Thymus (tissue), 11 donors: ENCODE results near the gene MAP2K1. TPM values are rescaled to one million over a fixed set of nuclear protein-coding genes. Genes with fewer than 3 reads are reported as not detected.

ENCODE experiments used
- DNase-seq, 9 donors: peaks; one replicate each; pipeline ENCODE4 v3.0.0-alpha.2; 2013; ENCODE audit warnings: low spot score in 9 of 9, low read depth in 6 of 9, missing footprints in 1 of 9
- H3K27ac ChIP-seq, 2 donors: one replicate each; pipeline ENCODE4 v1.5.1; 2013; ENCODE audit warnings: control low read depth in 1 of 2, low read depth in 1 of 2, low read length in 1 of 2, mild to moderate bottlenecking in 1 of 2, moderate library complexity in 1 of 2
- H3K27me3 ChIP-seq, 2 donors: one replicate each; pipeline ENCODE4 v1.5.1; 2013; ENCODE audit warnings: low read length in 1 of 2; ENCODE audit not compliant: control insufficient read depth in 2 of 2, insufficient read depth in 1 of 2
- H3K36me3 ChIP-seq, 2 donors: one replicate each; pipeline ENCODE4 v1.5.1; 2013; ENCODE audit warnings: low read length in 1 of 2, mild to moderate bottlenecking in 1 of 2, moderate library complexity in 1 of 2; ENCODE audit not compliant: control insufficient read depth in 2 of 2, insufficient read depth in 2 of 2
- H3K4me1 ChIP-seq, 2 donors: one replicate each; pipeline ENCODE4 v1.5.1; 2013; ENCODE audit warnings: low read length in 2 of 2; ENCODE audit not compliant: control insufficient read depth in 2 of 2, insufficient read depth in 2 of 2
- H3K4me3 ChIP-seq, 2 donors: one replicate each; pipeline ENCODE4 v1.5.1; 2013; ENCODE audit warnings: low read length in 2 of 2, control low read depth in 1 of 2, mild to moderate bottlenecking in 1 of 2
- H3K9me3 ChIP-seq, 2 donors: one replicate each; pipeline ENCODE4 v1.5.1; 2013; ENCODE audit warnings: low read length in 1 of 2, mild to moderate bottlenecking in 1 of 2; ENCODE audit not compliant: control insufficient read depth in 2 of 2, insufficient read depth in 1 of 2
- WGBS: extraction: QIAGEN DNeasy Blood & Tissue Kit; methylation state at CpG from one replicate; pipeline ENCODE4 v1.1.7; 2013; 5-methylcytosine and 5-hydroxymethylcytosine counted together
- polyA plus RNA-seq: library from polyadenylated mRNA; stranded (reverse); fragments of 200-250 nt; gene quantifications from one replicate; pipeline ENCODE4 v1.2.3, GENCODE V29; 2013
- total RNA-seq: library from RNA; stranded (reverse); fragments of 120-200 nt; gene quantifications from one replicate; pipeline ENCODE4 v1.2.4, GENCODE V29; 2013
- donor health status: healthy.

The MAP2K1 gene
- total and polyA plus RNA-seq, 2 donors: 31.1 to 55.0 TPM

- Histone ChIP-seq H3K27me3 (no peaks in the 10 kb centered on the region), H3K4me1 (no peaks in the 10 kb centered on the region), H3K27ac (no peak overlapping the region), H3K9me3 (no peaks in the 10 kb centered on the region), H3K36me3 (peaks cover 57 to 60% of the 10 kb centered on the region in 2 donors), H3K4me3 (no peak overlapping the region)
- WGBS: 98% methylated on average over 5 of the region's 5 CpGs
- DNase-seq: no peak
These were observed 97.9 kb downstream of the MAP2K1 start for GRCh38 chr15:66484539-66485112.

GRCh38 chr15:66486887-66487286 is 100.2 kb downstream of the MAP2K1 start:
- Histone ChIP-seq H3K27me3 (no peaks in the 10 kb centered on the region), H3K27ac (no peak overlapping the region), H3K4me1 (no peaks in the 10 kb centered on the region), H3K4me3 (no peak overlapping the region), H3K36me3 (peaks cover 68 to 75% of the 10 kb centered on the region in 2 donors), H3K9me3 (no peaks in the 10 kb centered on the region)
- DNase-seq: no peak
- 98% methylated on average over 3 of the region's 3 CpGs for WGBS

GRCh38 chr15:66488525-66488924 is 101.8 kb downstream of the MAP2K1 start:
- Histone ChIP-seq H3K9me3 (no peaks in the 10 kb centered on the region), H3K27ac (no peak overlapping the region), H3K27me3 (no peaks in the 10 kb centered on the region), H3K4me1 (no peaks in the 10 kb centered on the region), H3K4me3 (no peak overlapping the region), H3K36me3 (peaks cover 60 to 75% of the 10 kb centered on the region in 2 donors)
- DNase-seq: no peak
- WGBS: 99% methylated on average over 5 of the region's 5 CpGs

- H3K4me1 ChIP-seq: no peaks in the 10 kb centered on the region
- H3K9me3 ChIP-seq: no peaks in the 10 kb centered on the region
- H3K27ac ChIP-seq: no peak overlapping the region
- no peak overlapping the region for H3K4me3 ChIP-seq
- no peaks in the 10 kb centered on the region for H3K27me3 ChIP-seq
- 95% methylated on average over 6 of the region's 6 CpGs for WGBS
- H3K36me3 ChIP-seq: peaks cover 67 to 82% of the 10 kb centered on the region in 2 donors
- DNase-seq: no peak
These were observed 102.6 kb downstream of the MAP2K1 start for GRCh38 chr15:66489179-66489791.

GRCh38 chr15:66491846-66492245 is 105.1 kb downstream of the MAP2K1 start:
- no peak overlapping the region for H3K27ac ChIP-seq
- no peak for DNase-seq
- WGBS: over 99% methylated on average over 3 of the region's 3 CpGs

GRCh38 chr15:66494262-66494661 is 107.5 kb downstream of the MAP2K1 start:
- no peaks in the 10 kb centered on the region for H3K27me3 ChIP-seq
- H3K4me3 ChIP-seq: no peak overlapping the region
- H3K36me3 ChIP-seq: peaks cover 41 to 68% of the 10 kb centered on the region in 2 donors
- H3K9me3 ChIP-seq: no peaks in the 10 kb centered on the region
- peaks cover 4 to 15% of the 10 kb centered on the region in 2 donors for H3K4me1 ChIP-seq
- no peak overlapping the region for H3K27ac ChIP-seq
- 94% methylated on average over 2 of the region's 2 CpGs for WGBS
- DNase-seq: no peak

More at GRCh38 chr15:66491846-66492245, 105.1 kb downstream of the MAP2K1 start:
- H3K4me1 ChIP-seq: peaks cover 0 to 6% of the 10 kb centered on the region in 2 donors
- H3K36me3 ChIP-seq: peaks cover 57 to 74% of the 10 kb centered on the region in 2 donors
- H3K4me3 ChIP-seq: no peak overlapping the region
- H3K27me3 ChIP-seq: no peaks in the 10 kb centered on the region
- H3K9me3 ChIP-seq: no peaks in the 10 kb centered on the region

GRCh38 chr15:66496951-66497501 is 110.3 kb downstream of the MAP2K1 start:
- Histone ChIP-seq H3K4me1 (peaks cover 4 to 15% of the 10 kb centered on the region in 2 donors), H3K27me3 (no peaks in the 10 kb centered on the region), H3K27ac (peak overlapping the region; percentile 82 to 94), H3K4me3 (peak overlapping the region; percentile 85 to 93), H3K36me3 (peaks cover 37 to 70% of the 10 kb centered on the region in 2 donors), H3K9me3 (no peaks in the 10 kb centered on the region)
- DNase-seq: no peak
- 21% methylated on average over 17 of the region's 17 CpGs for WGBS

GRCh38 chr15:66497502-66498455 is 111.1 kb downstream of the MAP2K1 start, which contains the start of gene SNAPC5:
Gene SNAPC5 (minus strand): TSS chr15:66497762. CDS start chr15:66497731, 31 bp downstream.
- no peaks in the 10 kb centered on the region for H3K27me3 ChIP-seq
- no peaks in the 10 kb centered on the region for H3K9me3 ChIP-seq
- peaks cover 5 to 19% of the 10 kb centered on the region in 2 donors for H3K4me1 ChIP-seq
- peaks cover 36 to 74% of the 10 kb centered on the region in 2 donors for H3K36me3 ChIP-seq
- DNase-seq: peak; percentile 79 to 96 (median 94)
- peak within 1 kb of the TSS; percentile 82 to 94 for H3K27ac ChIP-seq
- H3K4me3 ChIP-seq: peak within 1 kb of the TSS; percentile 85 to 93
- WGBS: 16% methylated on average over 43 of the region's 43 CpGs
